ENCODE data around the gene SCAMP3. TPM values are rescaled to one million over a fixed set of nuclear protein-coding genes. Genes with fewer than 3 reads are reported as not detected.

Gene SCAMP3
- total RNA-seq, 2 experiments from 2014 or later: 77.9 to 84.2 TPM

- H3K36me3 Mint-ChIP-seq (ENCODE audit: low read depth): peaks cover 87% of the 10 kb centered on the region
- no peaks in the 10 kb centered on the region for H3K9me3 Mint-ChIP-seq (ENCODE audit: insufficient read depth)
- H3K27ac Mint-ChIP-seq: no peak overlapping the region
- ChIA-PET POLR2A (interaction anchor here (1.3 kb wide), 1 partner anchor 23 kb away, joined by 8 read pairs; no protein-coding TSS in a partner anchor), CTCF (interaction anchor here (1.4 to 5.5 kb wide), 2 partner anchors 11 to 15 kb away, joined by 3 to 59 read pairs; no protein-coding TSS in a partner anchor)
- H3K4me3 Mint-ChIP-seq: no peak overlapping the region
- no peaks in the 10 kb centered on the region for H3K27me3 Mint-ChIP-seq (ENCODE audit: low read depth)
- DNase-seq (no peak), ATAC-seq (no peak)
- H3K4me1 Mint-ChIP-seq (ENCODE audit: low read depth): peaks cover 43% of the 10 kb centered on the region
Observed at GRCh38 chr1:155267373-155267772, 5.2 kb upstream of the SCAMP3 start.

GRCh38 chr1:155266553-155266952 lies 4.4 kb upstream of the SCAMP3 start:
- ChIA-PET POLR2A (interaction anchor here (1.3 to 1.5 kb wide), 2 partner anchors 11 to 22 kb away, joined by 6 to 8 read pairs; partner anchors contain the start of gene ENTREP3), CTCF (interaction anchor here (0.9 to 5.5 kb wide), 5 partner anchors 12 to 182 kb away, joined by 3 to 59 read pairs (median 4); partner anchors contain the start of gene THBS3)
- no peak for DNase-seq
- Mint-ChIP-seq H3K27me3 (ENCODE audit: low read depth) (no peaks in the 10 kb centered on the region), H3K9me3 (ENCODE audit: insufficient read depth) (no peaks in the 10 kb centered on the region), H3K36me3 (ENCODE audit: low read depth) (peaks cover 89% of the 10 kb centered on the region), H3K4me1 (ENCODE audit: low read depth) (peaks cover 42% of the 10 kb centered on the region), H3K4me3 (no peak overlapping the region), H3K27ac (no peak overlapping the region)
- no peak for ATAC-seq

- no peak for DNase-seq
- no peak for ATAC-seq
- Mint-ChIP-seq H3K9me3 (ENCODE audit: insufficient read depth) (no peaks in the 10 kb centered on the region), H3K27me3 (ENCODE audit: low read depth) (no peaks in the 10 kb centered on the region), H3K27ac (peak overlapping the region; percentile 93), H3K4me3 (peak overlapping the region; percentile 98), H3K4me1 (ENCODE audit: low read depth) (peaks cover 42% of the 10 kb centered on the region), H3K36me3 (ENCODE audit: low read depth) (peaks cover 77% of the 10 kb centered on the region)
- ChIA-PET POLR2A (interaction anchor here (0.8 to 1.8 kb wide), 2 partner anchors 10 to 45 kb away, joined by 3 to 10 read pairs; partner anchors contain the start of genes CLK2 and FDPS), CTCF (interaction anchor here (0.8 to 5.5 kb wide), 2 partner anchors 11 to 61 kb away, joined by 3 to 59 read pairs; no protein-coding TSS in a partner anchor)
Observed at GRCh38 chr1:155263067-155263466, 907 bp upstream of the SCAMP3 start.

- Mint-ChIP-seq H3K27ac (peak overlapping the region; percentile 93), H3K27me3 (ENCODE audit: low read depth) (no peaks in the 10 kb centered on the region), H3K4me3 (peak overlapping the region; percentile 98), H3K9me3 (ENCODE audit: insufficient read depth) (no peaks in the 10 kb centered on the region), H3K4me1 (ENCODE audit: low read depth) (peaks cover 42% of the 10 kb centered on the region), H3K36me3 (ENCODE audit: low read depth) (peaks cover 73% of the 10 kb centered on the region)
- ChIA-PET POLR2A (interaction anchor here (1.0 to 1.9 kb wide), 7 partner anchors 9 to 67 kb away, joined by 3 to 21 read pairs (median 6); partner anchors contain the start of gene CLK2), CTCF (interaction anchor here (0.8 to 4.4 kb wide), 10 partner anchors 11 to 715 kb away, joined by 3 to 120 read pairs (median 4); partner anchors contain the start of genes CLK2, FDPS and KRTCAP2)
- peak; percentile 46 for DNase-seq
- ATAC-seq: peak; percentile 31
Observed at GRCh38 chr1:155261493-155261851, 688 bp downstream of the SCAMP3 start.

GRCh38 chr1:155260276-155260675 lies 1.9 kb downstream of the SCAMP3 start:
- no peaks in the 10 kb centered on the region for H3K9me3 Mint-ChIP-seq (ENCODE audit: insufficient read depth)
- H3K27ac Mint-ChIP-seq: peak overlapping the region; percentile 26
- peaks cover 65% of the 10 kb centered on the region for H3K36me3 Mint-ChIP-seq (ENCODE audit: low read depth)
- peaks cover 46% of the 10 kb centered on the region for H3K4me1 Mint-ChIP-seq (ENCODE audit: low read depth)
- DNase-seq: no peak
- no peak for ATAC-seq
- H3K4me3 Mint-ChIP-seq: peak overlapping the region; percentile 98
- CTCF ChIA-PET: interaction anchor here (1.0 to 4.4 kb wide), 3 partner anchors 9 to 63 kb away, joined by 3 to 120 read pairs (median 4); no protein-coding TSS in a partner anchor
- H3K27me3 Mint-ChIP-seq (ENCODE audit: low read depth): no peaks in the 10 kb centered on the region
- POLR2A ChIA-PET: interaction anchor here (0.8 kb wide), 1 partner anchor 63 kb away, joined by 3 read pairs; no protein-coding TSS in a partner anchor

GRCh38 chr1:155256058-155256852 lies 5.9 kb downstream of the SCAMP3 start:
- ChIA-PET CTCF (interaction anchor here (0.9 to 3.3 kb wide), 2 partner anchors 12 to 68 kb away, joined by 3 to 11 read pairs; no protein-coding TSS in a partner anchor), POLR2A (interaction anchor here (0.7 to 1.7 kb wide), 6 partner anchors 10 to 47 kb away, joined by 3 to 6 read pairs (median 3); partner anchors contain the start of gene CLK2)
- ATAC-seq (no peak), DNase-seq (no peak)
- no peaks in the 10 kb centered on the region for H3K27me3 Mint-ChIP-seq (ENCODE audit: low read depth)
- H3K9me3 Mint-ChIP-seq (ENCODE audit: insufficient read depth): no peaks in the 10 kb centered on the region
- peaks cover 33% of the 10 kb centered on the region for H3K4me1 Mint-ChIP-seq (ENCODE audit: low read depth)
- H3K36me3 Mint-ChIP-seq (ENCODE audit: low read depth): peaks cover 26% of the 10 kb centered on the region
- peak overlapping the region; percentile 76 for H3K4me3 Mint-ChIP-seq
- peak overlapping the region; percentile 56 for H3K27ac Mint-ChIP-seq

- CTCF ChIA-PET: interaction anchor here (0.9 to 3.3 kb wide), 5 partner anchors 10 to 68 kb away, joined by 3 to 11 read pairs (median 3); partner anchors contain the start of gene CLK2
- H3K4me3 Mint-ChIP-seq: peak within 1 kb of the TSS; percentile 76
- DNase-seq (peak; percentile 85), ATAC-seq (peak; percentile 65)
- POLR2A ChIA-PET: interaction anchor here (0.9 to 1.7 kb wide), 6 partner anchors 11 to 61 kb away, joined by 3 to 6 read pairs (median 4); partner anchors contain the start of gene CLK2
- peak within 1 kb of the TSS; percentile 56 for H3K27ac Mint-ChIP-seq
- peaks cover 33% of the 10 kb centered on the region for H3K4me1 Mint-ChIP-seq (ENCODE audit: low read depth)
- no peaks in the 10 kb centered on the region for H3K27me3 Mint-ChIP-seq (ENCODE audit: low read depth)
- H3K36me3 Mint-ChIP-seq (ENCODE audit: low read depth): peaks cover 24% of the 10 kb centered on the region
- H3K9me3 Mint-ChIP-seq (ENCODE audit: insufficient read depth): no peaks in the 10 kb centered on the region
Observed at GRCh38 chr1:155255243-155256007, 6.7 kb downstream of the SCAMP3 start, which contains the start of gene ENTREP3. TSS of gene ENTREP3 (minus strand) at chr1:155255483. CDS start at chr1:155254877, 606 bp downstream.

GRCh38 chr1:155254714-155255242 lies 7.4 kb downstream of the SCAMP3 start:
- H3K4me3 Mint-ChIP-seq: peak overlapping the region; percentile 76
- no peak for ATAC-seq
- CTCF ChIA-PET: interaction anchor here (1.0 to 3.3 kb wide), 4 partner anchors 10 to 69 kb away, joined by 3 to 11 read pairs (median 4); partner anchors contain the start of gene CLK2

GRCh38 chr1:155254228-155254713 lies 7.9 kb downstream of the SCAMP3 start:
- DNase-seq (no peak), ATAC-seq (no peak)
- Mint-ChIP-seq H3K9me3 (ENCODE audit: insufficient read depth) (no peaks in the 10 kb centered on the region), H3K36me3 (ENCODE audit: low read depth) (peaks cover 18% of the 10 kb centered on the region), H3K4me3 (peak overlapping the region; percentile 76), H3K27me3 (ENCODE audit: low read depth) (no peaks in the 10 kb centered on the region), H3K27ac (peak overlapping the region; percentile 30), H3K4me1 (ENCODE audit: low read depth) (peaks cover 31% of the 10 kb centered on the region)
- ChIA-PET CTCF (interaction anchor here (1.0 to 4.5 kb wide), 3 partner anchors 9 to 19 kb away, joined by 3 to 59 read pairs (median 5); partner anchors contain the start of gene CLK2), POLR2A (no interaction called here)

More at GRCh38 chr1:155254714-155255242, 7.4 kb downstream of the SCAMP3 start:
- no peaks in the 10 kb centered on the region for H3K27me3 Mint-ChIP-seq (ENCODE audit: low read depth)
- peaks cover 31% of the 10 kb centered on the region for H3K4me1 Mint-ChIP-seq (ENCODE audit: low read depth)
- POLR2A ChIA-PET: interaction anchor here (1.0 to 1.7 kb wide), 4 partner anchors 11 to 62 kb away, joined by 3 to 6 read pairs (median 4); partner anchors contain the start of gene CLK2
- DNase-seq: no peak
- H3K27ac Mint-ChIP-seq: peak overlapping the region; percentile 30
- peaks cover 20% of the 10 kb centered on the region for H3K36me3 Mint-ChIP-seq (ENCODE audit: low read depth)
- H3K9me3 Mint-ChIP-seq (ENCODE audit: insufficient read depth): no peaks in the 10 kb centered on the region

- peak overlapping the region; percentile 30 for H3K27ac Mint-ChIP-seq
- no peaks in the 10 kb centered on the region for H3K27me3 Mint-ChIP-seq (ENCODE audit: low read depth)
- H3K36me3 Mint-ChIP-seq (ENCODE audit: low read depth): peaks cover 18% of the 10 kb centered on the region
- POLR2A ChIA-PET: no interaction called here
- H3K9me3 Mint-ChIP-seq (ENCODE audit: insufficient read depth): no peaks in the 10 kb centered on the region
- CTCF ChIA-PET: interaction anchor here (2.0 to 4.5 kb wide), 2 partner anchors 9 to 12 kb away, joined by 5 to 59 read pairs; no protein-coding TSS in a partner anchor
- peak overlapping the region; percentile 76 for H3K4me3 Mint-ChIP-seq
- DNase-seq (no peak), ATAC-seq (no peak)
- peaks cover 31% of the 10 kb centered on the region for H3K4me1 Mint-ChIP-seq (ENCODE audit: low read depth)
Observed at GRCh38 chr1:155253797-155254196, 8.4 kb downstream of the SCAMP3 start.

Measured in activated CD8-positive, alpha-beta T cell treated with anti-CD3 and anti-CD28 coated beads, Interleukin-2, amount 10 ng/mL, durations not matched to agents 7 days and 5 days (primary cell).